Measurements from ENCODE around the gene TTLL11. TPM values are rescaled to one million over a fixed set of nuclear protein-coding genes. Genes with fewer than 3 reads are reported as not detected.

The TTLL11 gene
- total and polyA plus RNA-seq, 4 donors, result 3.6 to 7.8 (median 5.9) TPM

GRCh38 chr9:121814594-121814993 lies 278.5 kb downstream of the TTLL11 start:
- WGBS, 2 donors, result 89 to 91% methylated on average over 11 of the region's 11 CpGs
- Histone ChIP-seq H3K9me3 (ENCODE audit: control insufficient read depth in 4 of 4, insufficient read depth in 3 of 4, low read length in 3 of 4) (no peaks in the 10 kb centered on the region), H3K27me3 (ENCODE audit: control insufficient read depth in 3 of 3, insufficient read depth in 3 of 3, low read length in 2 of 3) (peaks cover 0 to 10% (median 0%) of the 10 kb centered on the region in 3 donors), H3K9ac (ENCODE audit: insufficient read depth in 1 of 2, low read length in 2 of 2) (no peak overlapping the region), H3K4me1 (ENCODE audit: control insufficient read depth in 5 of 5, insufficient read depth in 5 of 5, low read length in 5 of 5) (peaks cover 0 to 13% (median 0%) of the 10 kb centered on the region in 5 donors), H3K27ac (ENCODE audit: low read depth in 1 of 2, low read length in 1 of 2) (no peak overlapping the region), H3K36me3 (ENCODE audit: control insufficient read depth in 4 of 4, insufficient read depth in 4 of 4, low read length in 4 of 4) (no peaks in the 10 kb centered on the region), H3K4me3 (no peak overlapping the region)
- ATAC-seq (ENCODE audit: insufficient read depth, low FRiP score) (no peak), DNase-seq (no peak)
- TF ChIP-seq, protein P1, sequence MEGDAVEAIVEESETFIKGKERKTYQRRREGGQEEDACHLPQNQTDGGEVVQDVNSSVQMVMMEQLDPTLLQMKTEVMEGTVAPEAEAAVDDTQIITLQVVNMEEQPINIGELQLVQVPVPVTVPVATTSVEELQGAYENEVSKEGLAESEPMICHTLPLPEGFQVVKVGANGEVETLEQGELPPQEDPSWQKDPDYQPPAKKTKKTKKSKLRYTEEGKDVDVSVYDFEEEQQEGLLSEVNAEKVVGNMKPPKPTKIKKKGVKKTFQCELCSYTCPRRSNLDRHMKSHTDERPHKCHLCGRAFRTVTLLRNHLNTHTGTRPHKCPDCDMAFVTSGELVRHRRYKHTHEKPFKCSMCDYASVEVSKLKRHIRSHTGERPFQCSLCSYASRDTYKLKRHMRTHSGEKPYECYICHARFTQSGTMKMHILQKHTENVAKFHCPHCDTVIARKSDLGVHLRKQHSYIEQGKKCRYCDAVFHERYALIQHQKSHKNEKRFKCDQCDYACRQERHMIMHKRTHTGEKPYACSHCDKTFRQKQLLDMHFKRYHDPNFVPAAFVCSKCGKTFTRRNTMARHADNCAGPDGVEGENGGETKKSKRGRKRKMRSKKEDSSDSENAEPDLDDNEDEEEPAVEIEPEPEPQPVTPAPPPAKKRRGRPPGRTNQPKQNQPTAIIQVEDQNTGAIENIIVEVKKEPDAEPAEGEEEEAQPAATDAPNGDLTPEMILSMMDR (IDR thresholded peaks at IDR 0.05; ENCODE audit: control extremely low read depth, extremely low read depth), result no peak

DNA sequence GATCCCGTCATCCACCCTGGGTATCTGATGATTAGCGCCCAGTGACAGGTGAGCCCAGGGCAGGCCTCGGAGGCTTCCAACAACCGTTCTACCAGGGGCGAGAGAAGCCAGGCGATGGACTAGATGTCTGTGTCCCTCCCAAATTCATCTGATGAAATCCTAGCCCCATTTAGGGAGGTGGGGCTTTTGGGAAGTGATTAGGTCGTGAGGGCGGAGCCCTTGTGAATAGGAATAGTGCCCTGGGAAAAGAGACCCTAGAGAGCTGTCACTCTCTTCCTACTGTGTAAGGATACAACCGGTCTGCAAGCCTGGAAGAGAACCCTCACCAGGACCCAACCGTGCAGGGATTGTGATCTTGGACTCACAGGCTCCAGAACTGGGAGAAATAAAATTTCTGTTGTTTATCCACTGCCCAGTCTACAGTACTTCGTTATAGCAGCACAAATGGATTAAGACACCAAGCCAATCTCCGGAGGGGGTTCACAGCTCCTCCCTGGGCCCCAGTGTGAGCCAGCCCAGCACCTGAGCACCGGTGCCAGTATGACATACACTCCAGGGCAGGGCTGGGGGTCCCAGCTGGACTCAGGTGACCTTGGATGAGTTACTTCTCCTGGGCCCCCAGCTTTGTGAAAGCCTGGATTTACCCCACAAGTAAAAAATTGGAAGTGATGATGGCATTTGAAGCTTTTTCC lies 279.4 kb downstream of the TTLL11 start:
- H3K9ac ChIP-seq (ENCODE audit: insufficient read depth in 1 of 2, low read length in 2 of 2), result no peak overlapping the region
- H3K27me3 ChIP-seq (ENCODE audit: control insufficient read depth in 3 of 3, insufficient read depth in 3 of 3, low read length in 2 of 3), result peaks cover 0 to 10% (median 0%) of the 10 kb centered on the region in 3 donors
- ATAC-seq (ENCODE audit: insufficient read depth, low FRiP score), result no peak
- WGBS, 2 donors, result 90 to 95% methylated on average over 13 of the region's 13 CpGs
- H3K4me3 ChIP-seq, result no peak overlapping the region
- no peaks in the 10 kb centered on the region for H3K9me3 ChIP-seq (ENCODE audit: control insufficient read depth in 4 of 4, insufficient read depth in 3 of 4, low read length in 3 of 4)
- H3K4me1 ChIP-seq (ENCODE audit: control insufficient read depth in 5 of 5, insufficient read depth in 5 of 5, low read length in 5 of 5), result peaks cover 0 to 6% (median 0%) of the 10 kb centered on the region in 5 donors
- TF ChIP-seq, protein P1 (IDR thresholded peaks at IDR 0.05; ENCODE audit: control extremely low read depth, extremely low read depth), result no peak
- H3K36me3 ChIP-seq (ENCODE audit: control insufficient read depth in 4 of 4, insufficient read depth in 4 of 4, low read length in 4 of 4), result no peaks in the 10 kb centered on the region
- DNase-seq, result no peak
- H3K27ac ChIP-seq (ENCODE audit: low read depth in 1 of 2, low read length in 1 of 2), result no peak overlapping the region

GRCh38 chr9:121812159-121812735 lies 280.9 kb downstream of the TTLL11 start:
- H3K27ac ChIP-seq (ENCODE audit: low read depth in 1 of 2, low read length in 1 of 2), result no peak overlapping the region
- H3K4me1 ChIP-seq (ENCODE audit: control insufficient read depth in 5 of 5, insufficient read depth in 5 of 5, low read length in 5 of 5), result peaks cover 0 to 6% (median 0%) of the 10 kb centered on the region in 5 donors
- H3K4me3 ChIP-seq, result no peak overlapping the region
- no peak for ATAC-seq (ENCODE audit: insufficient read depth, low FRiP score)
- no peak overlapping the region for H3K9ac ChIP-seq (ENCODE audit: insufficient read depth in 1 of 2, low read length in 2 of 2)
- no peak for DNase-seq
- TF ChIP-seq, protein P1 (IDR thresholded peaks at IDR 0.05; ENCODE audit: control extremely low read depth, extremely low read depth), result no peak
- H3K36me3 ChIP-seq (ENCODE audit: control insufficient read depth in 4 of 4, insufficient read depth in 4 of 4, low read length in 4 of 4), result no peaks in the 10 kb centered on the region
- 91% methylated on average over 12 of the region's 12 CpGs for WGBS, 2 donors
- no peaks in the 10 kb centered on the region for H3K9me3 ChIP-seq (ENCODE audit: control insufficient read depth in 4 of 4, insufficient read depth in 3 of 4, low read length in 3 of 4)
- H3K27me3 ChIP-seq (ENCODE audit: control insufficient read depth in 3 of 3, insufficient read depth in 3 of 3, low read length in 2 of 3), result peaks cover 0 to 10% (median 0%) of the 10 kb centered on the region in 3 donors
